Motor neuron (in vitro differentiated cells): ENCODE results near the gene CLDN18. TPM values are rescaled to one million over a fixed set of nuclear protein-coding genes. Genes with fewer than 3 reads are reported as not detected.

Experiments used
- ATAC-seq, 8 experiments: fragments of 200-7000 bp; cut with Tn5 transposase; replicated peaks in 6 of 8; 2 replicates each; pipeline ENCODE4 v1.8.0; 2021; ENCODE audit warnings: mild to moderate bottlenecking in 8 of 8, moderate library complexity in 8 of 8
- H3K27ac ChIP-seq, 2 donors: fragments of 250-450 bp; sonication (Bioruptor Pico); 2 replicates each; pipeline ENCODE4 v1.9.0; 2021; ENCODE audit warnings: antibody characterized with exemption in 2 of 2, mild to moderate bottlenecking in 2 of 2, moderate library complexity in 1 of 2
- H3K4me1 ChIP-seq, 2 donors: fragments of 250-450 bp; sonication (Bioruptor Pico); replicated peaks in 1 of 2; 2 replicates each; pipeline ENCODE4 v1.6.1; 2021; ENCODE audit warnings: antibody characterized with exemption in 2 of 2, mild to moderate bottlenecking in 2 of 2, moderate library complexity in 1 of 2
- H3K4me3 ChIP-seq, 5 donors: fragments of 250-450 bp; sonication (Bioruptor Pico); 2 replicates each; pipeline ENCODE4 v1.9.0; 2021; ENCODE audit warnings: antibody characterized with exemption in 5 of 5, mild to moderate bottlenecking in 5 of 5, moderate library complexity in 4 of 5
- WGBS, 10 experiments: fragments of 450-650 bp; shearing (Covaris generic); methylation state at CpG; one replicate each; pipeline ENCODE4 v1.0.0; 2022; 5-methylcytosine and 5-hydroxymethylcytosine counted together
- in situ Hi-C, 9 experiments: fragments of 400-800 bp; cut with MboI; loops; one replicate each; pipeline ENCODE4 v1.15.0; 2021; ENCODE audit warnings: low sequenced_read_pairs in 9 of 9, low pct_unique_long_range_greater_than_20kb in 2 of 9; ENCODE audit not compliant: unreplicated experiment in 9 of 9
- total RNA-seq, 8 experiments: library from RNA; unstranded; fragments of 300-600 nt; gene quantifications; 2 replicates each; pipeline versions ENCODE4 v1.2.3 to v1.2.4, GENCODE V29; 2022

The CLDN18 gene
- total RNA-seq, 8 experiments from 2014 or later = 0.16 to 2.8 (median 0.59) TPM

DNA sequence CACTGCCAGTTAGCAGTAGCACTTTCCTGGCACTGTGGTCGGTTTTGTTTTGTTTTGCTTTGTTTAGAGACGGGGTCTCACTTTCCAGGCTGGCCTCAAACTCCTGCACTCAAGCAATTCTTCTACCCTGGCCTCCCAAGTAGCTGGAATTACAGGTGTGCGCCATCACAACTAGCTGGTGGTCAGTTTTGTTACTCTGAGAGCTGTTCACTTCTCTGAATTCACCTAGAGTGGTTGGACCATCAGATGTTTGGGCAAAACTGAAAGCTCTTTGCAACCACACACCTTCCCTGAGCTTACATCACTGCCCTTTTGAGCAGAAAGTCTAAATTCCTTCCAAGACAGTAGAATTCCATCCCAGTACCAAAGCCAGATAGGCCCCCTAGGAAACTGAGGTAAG is 22.6 kb downstream of the CLDN18 start:
- 68 to 100% (median 89%) methylated on average over 1 to 3 of the region's 3 CpGs; no CpG with 5 or more reads in 4 of the 10 experiments for WGBS, 10 experiments
- Histone ChIP-seq H3K4me1 (no peaks in the 10 kb centered on the region), H3K27ac (no peak overlapping the region), H3K4me3 (no peak overlapping the region)
- in situ Hi-C loops = no loop called here
- ATAC-seq = no peak

DNA sequence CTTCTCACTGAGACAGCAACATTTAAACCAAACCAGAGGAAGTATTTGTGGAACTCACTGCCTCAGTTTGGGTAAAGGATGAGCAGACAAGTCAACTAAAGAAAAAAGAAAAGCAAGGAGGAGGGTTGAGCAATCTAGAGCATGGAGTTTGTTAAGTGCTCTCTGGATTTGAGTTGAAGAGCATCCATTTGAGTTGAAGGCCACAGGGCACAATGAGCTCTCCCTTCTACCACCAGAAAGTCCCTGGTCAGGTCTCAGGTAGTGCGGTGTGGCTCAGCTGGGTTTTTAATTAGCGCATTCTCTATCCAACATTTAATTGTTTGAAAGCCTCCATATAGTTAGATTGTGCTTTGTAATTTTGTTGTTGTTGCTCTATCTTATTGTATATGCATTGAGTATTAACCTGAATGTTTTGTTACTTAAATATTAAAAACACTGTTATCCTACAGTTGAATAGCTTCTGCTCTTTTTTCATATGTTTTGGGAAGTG is 23.3 kb downstream of the CLDN18 start:
- Histone ChIP-seq H3K4me3 (no peak overlapping the region), H3K27ac (no peak overlapping the region), H3K4me1 (no peaks in the 10 kb centered on the region)
- in situ Hi-C loops = no loop called here
- no peak for ATAC-seq
- WGBS, 10 experiments = 96 to 100% (median 100%) methylated on average over 1 to 2 of the region's 2 CpGs; no CpG with 5 or more reads in 5 of the 10 experiments

DNA sequence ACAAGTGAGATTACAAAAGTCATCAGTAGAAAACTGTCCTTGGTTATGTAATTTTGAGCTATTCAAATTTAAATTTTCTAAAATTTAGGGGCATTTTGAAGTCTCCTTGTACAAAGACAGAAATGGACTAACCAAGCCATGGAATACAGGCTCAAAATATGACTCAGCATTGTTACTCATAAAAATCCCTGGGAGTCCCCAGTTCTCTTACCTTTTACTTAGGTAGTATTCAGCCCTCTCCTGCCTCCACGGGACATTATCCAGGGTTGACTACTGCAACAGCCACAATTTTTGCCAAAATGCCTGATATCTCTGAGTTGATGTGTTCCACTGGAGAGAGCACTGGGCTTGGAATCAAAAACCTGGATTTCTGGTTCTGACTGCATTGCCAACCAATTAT is 25.0 kb downstream of the CLDN18 start:
- ATAC-seq = no peak
- in situ Hi-C loops = no loop called here
- 75 to 100% (median 100%) methylated on average over 1 of the region's 1 CpG; no CpG with 5 or more reads in 3 of the 10 experiments for WGBS, 10 experiments
- Histone ChIP-seq H3K4me3 (no peak overlapping the region), H3K27ac (no peak overlapping the region), H3K4me1 (no peaks in the 10 kb centered on the region)

DNA sequence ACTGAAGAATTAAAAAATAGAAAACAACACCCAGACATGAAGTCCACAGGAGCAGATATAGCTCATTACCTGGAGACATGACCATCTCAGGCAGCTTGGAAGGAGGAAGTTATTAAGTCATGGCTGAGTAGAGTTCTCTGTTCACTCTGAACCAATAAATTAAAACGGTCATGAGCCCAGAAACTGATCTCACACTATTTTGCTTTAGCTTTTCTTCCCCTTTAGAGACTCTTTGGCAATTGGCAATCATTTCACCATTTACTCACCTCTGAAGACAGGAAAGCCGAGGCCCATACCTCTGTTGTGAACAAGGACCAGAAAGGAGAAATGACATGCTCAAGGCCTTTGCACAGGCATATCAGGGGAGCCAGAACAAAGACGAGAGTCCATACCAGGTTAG is 26.6 kb downstream of the CLDN18 start:
- in situ Hi-C loops = no loop called here
- 86 to 100% (median 100%) methylated on average over 1 to 2 of the region's 3 CpGs; no CpG with 5 or more reads in 7 of the 10 experiments for WGBS, 10 experiments
- no peak overlapping the region for H3K27ac ChIP-seq
- H3K4me1 ChIP-seq = no peaks in the 10 kb centered on the region
- H3K4me3 ChIP-seq = no peak overlapping the region
- ATAC-seq = no peak

DNA sequence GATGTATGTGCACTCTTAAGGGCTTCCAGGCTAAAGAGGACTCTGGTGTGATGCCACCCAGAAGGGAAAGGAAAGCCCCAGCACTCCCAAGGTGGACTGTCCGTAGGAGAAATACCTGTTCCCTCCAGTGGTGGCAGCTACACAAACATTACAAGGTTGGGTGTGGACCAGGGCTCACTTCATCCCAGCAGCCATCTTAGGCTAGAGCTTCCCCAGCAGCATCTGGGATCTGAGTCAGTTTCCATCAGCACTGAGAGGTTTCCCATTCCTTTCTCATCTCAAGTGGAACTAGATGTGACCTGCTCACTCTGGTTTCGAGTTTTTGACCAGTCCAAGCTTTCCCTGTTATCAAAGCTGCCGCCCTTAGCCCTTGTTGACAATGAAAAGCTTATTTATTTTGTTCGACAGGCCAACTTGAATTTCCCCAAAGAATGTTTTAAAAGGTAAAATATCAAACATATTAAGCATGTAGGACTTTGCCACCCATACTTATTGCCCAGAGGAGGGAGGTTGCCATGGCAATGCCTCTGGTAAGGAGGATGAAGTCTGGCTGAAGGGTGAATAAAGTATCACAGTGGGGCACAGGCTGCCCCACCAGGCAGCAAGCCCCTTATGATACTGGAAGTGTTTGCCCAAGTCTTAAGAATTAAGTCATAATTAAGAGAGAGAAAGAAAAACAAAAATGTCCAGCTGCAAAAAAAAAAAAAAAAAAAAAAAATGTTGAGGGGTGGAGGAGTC is 28.9 kb downstream of the CLDN18 start:
- Histone ChIP-seq H3K4me1 (no peaks in the 10 kb centered on the region), H3K27ac (no peak overlapping the region), H3K4me3 (no peak overlapping the region)
- ATAC-seq = peak in 1 of 8 experiments; percentile 7
- WGBS, 10 experiments = 80 to 100% (median 94%) methylated on average over 1 to 4 of the region's 4 CpGs; no CpG with 5 or more reads in 2 of the 10 experiments
- in situ Hi-C loops = no loop called here

DNA sequence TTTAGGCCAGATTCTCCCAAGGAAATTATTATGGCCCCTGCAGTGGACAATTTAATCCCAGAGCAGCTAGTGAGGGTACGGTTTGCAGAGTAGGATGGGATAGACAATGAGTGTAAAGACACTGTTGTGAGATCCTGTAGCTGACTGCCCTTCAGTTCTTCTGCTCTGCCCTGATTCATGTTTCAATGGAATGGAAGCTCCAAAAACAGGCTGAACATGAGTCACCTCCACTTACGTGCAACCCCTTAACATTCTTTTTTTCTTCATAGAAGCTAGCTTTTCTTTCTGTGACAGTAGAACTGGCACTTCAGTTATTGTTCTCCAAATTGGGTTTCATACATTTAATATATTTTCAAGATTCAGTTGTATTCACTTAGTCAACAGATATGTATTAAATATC is 32.1 kb downstream of the CLDN18 start:
- 0 to 100% (median 86%) methylated on average over 1 to 2 of the region's 2 CpGs; no CpG with 5 or more reads in 1 of the 10 experiments for WGBS, 10 experiments
- ATAC-seq = peak in 1 of 8 experiments; percentile 9
- H3K4me1 ChIP-seq = no peaks in the 10 kb centered on the region
- H3K27ac ChIP-seq = no peak overlapping the region
- in situ Hi-C loops = no loop called here
- H3K4me3 ChIP-seq = no peak overlapping the region

DNA sequence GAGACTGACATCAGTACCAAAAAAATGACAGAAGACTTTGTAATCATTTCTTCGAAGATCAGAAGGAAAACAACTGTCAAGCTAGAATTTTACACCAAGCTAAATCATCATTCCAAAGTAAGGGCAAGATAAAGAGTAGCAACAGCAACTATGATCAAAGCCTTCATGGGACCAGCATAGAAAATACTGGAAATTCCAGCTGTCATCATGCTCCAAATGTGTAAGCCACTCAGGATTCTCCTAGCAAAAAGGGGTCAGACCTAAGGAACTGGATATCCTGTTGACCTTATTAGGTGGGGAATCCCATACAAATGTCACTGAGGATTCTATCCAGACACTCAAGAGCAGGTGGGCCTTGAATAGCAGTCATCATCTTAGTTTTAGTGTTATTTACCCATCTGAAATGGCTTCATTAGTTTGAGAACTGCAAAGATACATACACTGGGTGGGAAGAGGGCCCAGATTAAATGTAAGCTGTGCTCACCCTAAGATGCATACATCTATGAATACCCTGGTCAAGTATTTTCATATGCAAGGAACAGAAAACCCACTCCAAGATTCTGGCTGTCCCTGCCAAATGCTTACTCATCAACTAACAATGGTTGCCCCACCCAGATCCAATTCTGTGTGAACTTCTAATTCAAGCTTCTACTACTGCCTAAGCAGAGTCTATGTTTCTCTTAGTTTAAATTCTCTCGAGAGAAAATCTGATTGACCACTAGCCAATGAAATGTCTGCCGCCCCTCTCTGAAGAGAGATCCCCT is 33.5 kb downstream of the CLDN18 start:
- peak in 3 of 8 experiments; percentile 77 to 91 (median 77) for ATAC-seq
- H3K27ac ChIP-seq = no peak overlapping the region
- no peak overlapping the region for H3K4me3 ChIP-seq
- in situ Hi-C loops = no loop called here
- 18 to 100% (median 100%) methylated on average over 1 to 3 of the region's 3 CpGs for WGBS, 10 experiments
- peaks cover 4 to 8% of the 10 kb centered on the region in 2 donors for H3K4me1 ChIP-seq

DNA sequence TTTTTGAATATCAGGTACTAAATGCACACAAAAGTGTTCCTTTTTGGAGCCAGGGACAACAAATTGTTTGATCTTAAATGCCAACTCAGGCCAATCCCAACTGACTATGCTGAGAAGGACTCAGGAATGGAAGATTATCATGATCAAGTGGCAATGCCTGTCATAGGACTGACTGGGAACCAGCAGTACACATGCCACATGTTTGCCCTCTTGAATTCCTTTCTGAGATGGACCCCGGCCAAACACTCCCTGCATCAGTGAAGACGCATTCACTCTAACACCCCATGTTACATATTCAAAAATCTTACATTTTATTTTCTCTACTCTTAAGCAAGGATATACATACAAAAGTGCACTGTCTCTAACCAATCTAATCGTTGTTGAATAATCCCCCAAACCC is 36.1 kb downstream of the CLDN18 start:
- no peak overlapping the region for H3K27ac ChIP-seq
- no peak overlapping the region for H3K4me3 ChIP-seq
- peak in 3 of 8 experiments; percentile 1 to 59 (median 3) for ATAC-seq
- H3K4me1 ChIP-seq = peaks cover 4 to 8% of the 10 kb centered on the region in 2 donors
- in situ Hi-C loops = no loop called here
- 0 to 93% (median 64%) methylated on average over 1 to 3 of the region's 3 CpGs; no CpG with 5 or more reads in 2 of the 10 experiments for WGBS, 10 experiments

DNA sequence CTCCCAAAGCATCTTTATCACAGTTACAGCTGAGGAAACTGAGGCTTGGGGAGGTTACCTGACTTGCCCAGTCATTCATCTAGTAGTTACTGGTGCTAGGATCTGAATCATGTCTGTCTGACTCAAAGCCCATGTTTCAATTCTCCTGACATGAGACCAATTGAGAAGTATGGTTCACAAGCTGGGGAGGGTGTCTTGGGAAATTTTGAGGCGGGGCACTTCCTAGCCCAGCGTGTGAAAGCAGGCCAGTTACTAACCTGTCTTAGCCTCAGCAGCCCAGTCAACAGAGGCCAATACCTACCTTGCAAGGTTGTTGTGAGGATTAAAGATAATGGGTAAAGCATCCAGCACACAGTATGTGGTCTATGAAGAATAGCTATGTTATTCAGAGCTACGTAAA is 37.0 kb downstream of the CLDN18 start:
- no peak for ATAC-seq
- H3K27ac ChIP-seq = no peak overlapping the region
- 19 to 100% (median 58%) methylated on average over 1 to 3 of the region's 3 CpGs; no CpG with 5 or more reads in 2 of the 10 experiments for WGBS, 10 experiments
- H3K4me1 ChIP-seq = peaks cover 4 to 8% of the 10 kb centered on the region in 2 donors
- in situ Hi-C loops = no loop called here
- no peak overlapping the region for H3K4me3 ChIP-seq

DNA sequence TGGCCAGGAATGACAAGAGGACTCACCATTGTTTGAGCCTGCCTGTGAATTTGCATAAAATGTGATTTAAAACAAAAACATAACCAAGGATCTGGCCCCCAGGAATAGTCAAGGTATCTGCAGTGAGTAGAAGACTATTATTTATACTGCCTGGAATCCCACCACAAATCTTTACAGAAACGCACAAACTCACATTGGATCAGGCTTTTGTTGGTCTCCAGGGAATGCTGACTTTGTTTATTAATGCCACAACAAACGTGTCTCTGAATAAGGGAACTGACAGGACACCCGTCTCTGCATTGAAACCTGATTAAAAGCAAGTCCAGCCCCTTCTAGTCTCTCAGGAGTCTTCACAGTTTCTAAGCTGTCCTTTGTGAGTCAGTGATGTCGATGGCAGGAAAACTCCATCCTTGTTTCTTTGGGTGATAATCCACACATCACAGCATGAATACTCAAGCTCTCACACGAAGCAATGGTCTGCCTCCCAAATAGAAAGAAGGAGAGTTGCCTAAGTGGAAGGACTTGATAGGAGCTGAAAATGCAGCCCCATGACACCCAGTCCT is 37.7 kb downstream of the CLDN18 start:
- ATAC-seq = peak in 5 of 8 experiments; percentile 23 to 72 (median 59)
- peaks cover 4 to 8% of the 10 kb centered on the region in 2 donors for H3K4me1 ChIP-seq
- peak overlapping the region in 1 of 2 donors; percentile 27 for H3K27ac ChIP-seq
- WGBS, 10 experiments = 20 to 83% (median 40%) methylated on average over 1 to 4 of the region's 5 CpGs; no CpG with 5 or more reads in 3 of the 10 experiments
- H3K4me3 ChIP-seq = no peak overlapping the region
- in situ Hi-C loops = no loop called here

DNA sequence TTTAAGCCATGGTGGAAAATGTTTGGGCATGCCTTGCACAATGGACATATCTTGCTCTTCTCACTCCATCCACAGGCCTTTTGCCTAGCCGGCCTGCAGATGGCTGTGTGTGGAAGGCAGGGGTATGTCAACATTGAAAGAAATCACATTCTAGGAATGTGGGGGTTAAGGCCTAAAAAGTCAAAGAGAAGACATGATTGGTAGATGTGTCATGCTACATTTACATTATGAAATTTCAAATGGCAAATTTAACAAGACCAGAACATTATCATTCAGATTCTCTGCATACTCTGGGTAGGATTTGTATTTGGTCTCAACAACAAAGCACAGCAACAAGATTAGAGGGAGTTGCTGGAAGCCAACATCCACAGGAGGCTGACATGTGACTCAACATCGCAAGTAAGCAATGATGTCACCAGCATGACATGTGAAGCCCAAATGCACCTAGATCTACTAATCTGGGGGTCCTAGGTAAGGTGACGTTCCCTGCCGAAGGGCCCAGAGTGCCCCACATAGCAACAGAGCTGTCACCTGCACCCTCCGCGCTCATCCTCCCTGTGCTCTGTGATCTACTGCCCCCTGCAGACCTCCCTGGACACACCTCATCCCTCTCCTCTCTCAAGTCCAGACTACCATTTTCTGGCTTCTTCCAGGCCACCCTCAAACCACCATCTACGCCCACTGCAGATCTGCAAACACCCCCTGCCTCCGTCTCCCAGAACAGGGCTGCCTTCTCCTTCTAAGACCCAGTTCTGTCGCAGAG is 39.4 kb downstream of the CLDN18 start:
- in situ Hi-C loops = no loop called here
- peak in 5 of 8 experiments; percentile 30 to 80 (median 49) for ATAC-seq
- Histone ChIP-seq H3K4me1 (peaks cover 4 to 8% of the 10 kb centered on the region in 2 donors), H3K4me3 (no peak overlapping the region), H3K27ac (no peak overlapping the region)
- WGBS, 10 experiments = 63 to 100% (median 100%) methylated on average over 1 to 5 of the region's 9 CpGs; no CpG with 5 or more reads in 3 of the 10 experiments
